Tongue (tissue), 2 donors: ENCODE measurements around the gene RTN4R. TPM values are rescaled to one million over a fixed set of nuclear protein-coding genes. Genes with fewer than 3 reads are reported as not detected.

Experiments used
- DNase-seq: peaks from one replicate; pipeline ENCODE4 v3.0.0-alpha.2; 2015
- total RNA-seq: library from RNA; depleted of rRNA; stranded (reverse); fragments of >200 nt; gene quantifications from one replicate; pipeline ENCODE4 v1.2.3, GENCODE V29; 2014

Gene RTN4R
- total RNA-seq, 1 donor from 2014 or later: 7.1 TPM

DNA sequence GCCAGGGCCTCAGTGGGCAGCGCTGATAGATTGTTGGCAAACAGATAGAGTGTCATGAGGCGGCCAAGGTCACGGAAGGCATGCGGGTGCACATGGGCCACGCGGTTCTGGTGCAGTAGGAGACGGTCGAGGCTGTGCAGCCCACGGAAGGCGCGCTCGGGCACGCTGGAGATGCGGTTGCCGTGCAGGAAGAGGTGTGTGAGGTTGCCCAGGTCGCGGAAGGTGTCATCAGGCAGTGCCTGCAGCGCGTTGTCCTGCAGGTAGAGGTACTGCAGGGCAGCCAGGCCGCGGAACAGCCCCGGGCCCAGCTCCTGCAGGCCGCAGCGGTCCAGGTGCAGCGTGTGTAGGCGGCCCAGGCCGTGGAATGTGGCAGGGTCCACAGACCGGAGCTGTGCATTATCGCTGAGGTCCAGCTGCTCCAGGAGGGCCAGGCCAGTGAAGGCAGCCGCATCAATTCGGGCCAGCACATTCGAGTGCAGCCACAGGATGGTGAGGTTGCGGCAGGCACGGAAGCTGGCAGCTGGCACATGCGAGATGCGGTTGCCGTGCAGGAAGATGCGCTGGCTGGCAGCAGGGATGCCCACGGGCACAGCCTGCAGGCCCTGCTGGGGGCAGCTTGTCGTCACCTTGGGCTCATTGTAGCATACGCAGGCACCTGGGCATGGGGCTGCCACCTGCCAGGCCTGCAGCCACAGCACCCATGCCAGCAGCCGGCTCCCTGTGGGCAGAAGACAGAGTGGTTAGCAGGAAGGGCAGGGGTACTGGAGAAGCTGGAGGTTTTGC, 25.5 kb downstream of the RTN4R start:
- no peak for DNase-seq

DNA sequence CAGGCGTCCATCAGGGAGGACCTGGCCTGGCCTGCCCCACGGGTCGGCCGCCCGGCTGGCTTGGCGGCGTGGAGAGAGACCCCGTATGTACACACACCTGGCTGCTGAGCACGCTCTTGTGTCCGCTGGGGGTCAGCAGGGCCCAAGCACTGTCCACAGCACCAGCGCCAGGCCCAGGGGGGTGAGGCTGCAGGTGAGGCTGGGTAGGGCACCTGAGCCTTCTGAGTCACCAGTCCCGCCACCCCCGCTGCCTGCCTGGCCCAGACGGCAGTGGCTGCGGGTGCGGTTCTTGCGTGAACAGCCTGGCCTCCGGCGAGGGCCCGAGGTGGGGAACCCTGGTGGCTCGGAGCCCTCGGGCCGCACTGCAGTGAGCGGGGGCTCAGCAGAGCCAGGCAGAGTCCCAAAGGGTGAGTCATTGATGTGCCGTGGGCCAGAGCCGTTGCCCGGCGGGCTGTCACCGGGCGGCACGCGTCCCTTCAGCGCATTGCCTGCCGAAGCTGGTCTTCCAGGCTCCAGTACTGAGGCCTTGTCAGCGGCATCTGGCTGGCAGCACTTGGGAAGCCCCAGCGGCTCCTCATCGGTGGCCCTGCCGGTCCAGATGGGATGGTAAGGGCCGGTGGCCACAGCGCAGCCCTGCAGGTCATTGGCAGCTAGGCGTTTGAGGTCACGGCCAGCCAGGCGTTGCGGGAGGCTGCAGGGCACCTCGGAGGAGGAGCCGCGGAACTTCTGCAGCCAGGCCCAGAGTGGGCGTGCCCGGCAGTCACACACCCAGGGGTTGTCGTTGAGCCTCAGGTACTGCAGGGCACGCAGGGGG, 26.3 kb downstream of the RTN4R start:
- DNase-seq: no peak

DNA sequence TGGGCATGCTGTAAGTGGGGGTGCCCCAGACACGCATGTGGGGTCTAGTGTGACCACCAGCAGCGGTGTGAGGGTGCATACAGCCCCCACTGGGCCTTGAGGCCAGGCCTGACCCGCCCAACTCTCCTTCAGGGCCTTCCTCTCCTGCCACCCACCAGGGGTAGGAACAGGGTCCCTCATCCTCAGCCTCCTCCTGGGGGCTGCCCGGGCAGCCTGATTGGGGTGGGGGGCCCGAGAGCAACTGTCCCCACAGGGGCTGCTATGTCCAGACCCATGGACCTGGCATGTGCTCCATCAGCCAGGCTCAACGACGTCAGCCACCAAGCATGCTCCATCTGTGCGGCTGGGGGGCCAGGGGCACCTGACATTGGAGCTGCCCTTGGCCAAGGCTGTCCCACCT, 27.2 kb downstream of the RTN4R start:
- DNase-seq: peak; percentile 29

DNA sequence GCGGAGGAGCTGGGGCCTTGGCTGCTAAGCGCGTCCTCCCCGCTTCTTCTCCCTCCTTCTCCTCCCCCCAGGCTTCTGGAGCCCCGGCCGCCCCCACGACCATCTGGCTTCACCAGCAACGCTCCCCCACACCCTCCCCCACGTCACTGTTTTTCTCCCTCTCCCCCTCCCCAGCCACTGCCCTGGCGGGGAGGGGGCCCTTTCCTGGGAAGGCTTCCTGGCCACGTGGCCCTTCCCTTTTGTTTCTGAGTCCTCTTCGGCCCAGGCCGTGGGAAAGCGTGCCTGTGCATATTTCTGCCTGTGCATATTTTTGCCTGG, 27.7 kb downstream of the RTN4R start:
- peak; percentile 90 for DNase-seq

DNA sequence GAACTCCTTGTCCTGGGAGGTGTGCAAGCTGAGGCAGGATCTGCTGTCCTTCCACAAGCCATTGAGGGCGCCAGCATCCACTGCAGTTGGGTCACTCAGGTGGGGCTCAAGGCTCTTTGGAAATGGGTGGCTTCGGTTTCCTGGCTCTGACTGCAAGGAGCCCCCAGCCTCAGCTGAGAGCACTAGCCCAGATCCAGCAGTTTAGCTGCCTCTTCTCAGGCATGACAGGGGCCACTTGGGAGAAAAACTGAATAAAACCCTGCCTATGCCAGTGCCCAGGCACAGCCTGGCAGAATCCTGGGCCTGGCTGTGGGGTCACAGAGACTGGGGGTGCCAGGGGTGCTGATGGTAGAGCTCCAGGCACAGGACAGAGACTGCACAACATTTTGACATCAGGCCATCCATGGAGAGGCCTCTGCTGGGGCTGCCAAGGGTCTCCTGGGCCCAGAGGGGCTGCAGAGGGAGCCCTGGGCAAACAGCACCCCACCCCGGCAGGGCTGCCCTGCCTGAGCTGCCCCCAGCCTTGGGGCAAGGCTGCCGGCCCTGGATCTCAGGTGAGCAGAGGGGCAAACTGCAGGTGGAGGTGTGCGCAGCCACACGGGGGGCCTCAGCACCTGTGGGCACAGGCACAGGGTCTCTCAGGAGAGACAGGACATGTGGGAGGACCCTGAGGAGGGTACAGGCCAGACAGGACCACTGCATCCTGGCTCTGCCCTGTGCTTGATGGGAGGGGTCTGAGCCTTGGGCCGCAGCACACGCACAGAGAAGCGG, 28.3 kb downstream of the RTN4R start:
- no peak for DNase-seq

DNA sequence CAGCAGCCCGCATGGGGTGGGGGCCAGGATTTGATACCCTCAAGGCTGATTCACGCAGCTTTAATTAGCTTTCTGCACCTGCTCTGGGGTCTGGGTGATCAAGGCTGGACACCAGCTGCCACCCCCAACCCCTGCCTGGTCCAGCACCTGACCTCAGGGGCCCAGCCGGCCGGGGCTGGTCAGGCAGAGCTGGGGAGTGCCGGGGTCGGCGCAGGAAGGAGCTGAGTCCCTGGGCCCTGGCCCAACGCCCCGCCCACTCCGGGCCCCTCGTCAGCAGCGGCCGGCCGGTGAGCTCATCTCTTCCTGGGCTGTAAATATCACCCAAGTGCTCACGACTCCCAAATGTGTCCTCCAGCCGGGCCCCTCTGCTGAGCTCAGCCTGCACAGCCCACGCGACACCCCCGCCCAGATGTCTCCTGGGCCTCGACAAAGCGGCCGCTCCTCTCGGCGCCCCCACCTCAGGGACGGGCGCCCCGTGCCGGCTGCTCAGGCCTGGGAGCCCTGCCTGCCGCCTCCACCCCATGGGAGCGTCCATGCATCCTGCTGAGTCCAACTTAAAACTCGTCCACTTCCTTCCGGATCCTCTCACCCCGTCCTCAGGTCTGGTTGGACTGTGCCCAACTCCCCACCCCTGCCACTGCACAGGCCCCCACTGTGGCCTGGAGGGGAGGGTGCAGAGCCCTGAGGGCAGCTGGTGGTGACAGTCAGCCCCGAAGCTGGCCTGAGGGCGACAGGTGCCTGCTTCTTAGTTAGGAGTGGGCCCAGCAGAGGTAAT, 29.0 kb downstream of the RTN4R start:
- DNase-seq: peak; percentile 89

DNA sequence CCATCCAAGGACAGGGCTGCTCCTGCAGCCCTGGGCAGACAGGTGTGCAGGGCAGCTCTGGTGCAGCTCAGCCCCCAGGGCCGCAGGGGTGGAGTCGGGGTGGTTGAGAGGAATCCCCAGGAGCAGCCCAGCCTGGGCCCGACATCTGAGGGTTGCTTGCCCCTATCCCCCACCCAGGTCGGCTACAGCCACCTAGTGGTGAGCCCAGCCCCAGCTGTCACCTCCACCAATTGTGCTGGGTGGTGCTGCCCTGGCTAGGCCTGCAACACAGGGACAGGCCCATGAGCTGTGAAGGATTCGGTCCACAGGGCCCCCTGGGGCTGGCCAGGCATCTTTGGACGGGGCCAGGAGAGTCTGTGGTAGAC, 29.6 kb downstream of the RTN4R start:
- DNase-seq: peak; percentile 77

DNA sequence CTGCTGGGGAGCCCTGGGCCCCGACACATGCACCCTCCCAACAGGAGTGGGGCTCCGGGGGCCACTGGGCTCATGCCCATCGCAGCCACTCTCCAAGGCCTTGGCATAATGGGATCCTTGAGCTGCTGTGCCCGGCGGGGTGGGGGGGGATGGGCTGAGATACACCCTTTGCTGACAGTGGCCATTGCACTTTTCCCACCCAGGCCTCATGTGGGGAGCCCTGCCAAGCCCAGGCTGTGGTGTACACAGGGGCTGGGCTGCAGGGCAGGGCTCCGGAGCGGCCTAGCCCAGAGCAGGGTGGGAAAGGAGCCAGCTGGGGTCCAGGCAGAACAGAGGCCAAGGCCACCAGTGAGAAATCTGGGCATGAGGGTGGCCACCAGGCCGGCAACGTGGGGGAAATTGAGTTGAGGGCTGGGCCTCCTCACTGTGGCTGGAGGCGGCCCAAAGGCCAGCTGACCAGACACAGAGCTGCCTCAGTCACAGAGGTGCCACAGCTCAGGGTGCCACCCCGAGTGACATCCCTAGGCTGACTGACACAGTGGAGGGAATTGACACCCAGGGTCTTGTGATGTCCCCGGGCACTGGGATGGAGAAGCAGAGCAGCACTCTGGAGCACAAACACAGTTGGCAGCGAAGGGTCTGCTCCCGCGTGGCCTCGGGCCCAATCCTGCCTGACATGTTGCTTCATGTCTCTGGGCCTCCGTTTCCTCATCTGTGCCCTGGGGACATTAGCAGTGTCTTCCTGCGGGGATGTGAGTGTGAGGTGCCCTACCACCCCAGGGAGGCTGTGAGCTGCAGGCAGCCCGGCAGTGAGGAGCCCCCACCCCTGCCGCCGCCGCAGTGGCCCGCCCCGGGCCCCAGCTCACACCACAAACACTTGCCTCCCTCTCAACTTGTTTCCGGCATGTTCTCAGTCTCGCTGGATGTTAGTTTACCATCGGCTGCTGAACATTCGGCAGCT, 30.4 kb downstream of the RTN4R start:
- peak; percentile 38 for DNase-seq

DNA sequence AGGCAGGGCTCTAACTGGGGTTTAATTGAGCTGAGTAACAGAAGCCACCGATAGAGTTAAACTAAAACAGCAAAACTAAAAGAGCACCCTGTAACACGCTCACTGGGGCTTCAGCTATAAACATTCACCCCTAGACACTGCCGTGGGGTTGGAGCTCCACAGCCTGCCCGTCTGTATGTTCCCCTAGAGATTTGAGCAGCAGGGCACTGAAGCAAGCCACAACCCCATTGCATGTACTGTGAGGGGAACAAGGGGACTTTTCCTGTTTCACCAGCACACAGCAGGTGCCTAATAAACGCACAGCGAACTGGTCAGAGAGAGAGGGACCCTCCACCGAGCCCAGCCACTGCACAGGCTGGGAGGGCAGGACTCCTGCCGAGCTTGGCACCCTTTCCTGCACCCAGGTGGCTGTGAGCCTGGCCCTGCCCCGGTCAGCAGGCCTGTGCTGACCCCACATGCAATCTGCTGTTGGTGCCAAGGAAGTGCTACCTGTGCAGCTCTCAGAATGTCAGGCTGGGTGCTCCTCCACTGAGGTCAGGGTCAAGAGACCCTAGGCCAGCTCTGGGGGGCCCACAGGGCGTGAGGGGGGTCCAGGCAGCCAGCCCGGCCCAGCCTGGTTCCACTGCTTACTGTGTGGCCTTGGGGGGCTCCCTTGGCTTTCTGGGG, 31.9 kb downstream of the RTN4R start:
- DNase-seq: no peak

DNA sequence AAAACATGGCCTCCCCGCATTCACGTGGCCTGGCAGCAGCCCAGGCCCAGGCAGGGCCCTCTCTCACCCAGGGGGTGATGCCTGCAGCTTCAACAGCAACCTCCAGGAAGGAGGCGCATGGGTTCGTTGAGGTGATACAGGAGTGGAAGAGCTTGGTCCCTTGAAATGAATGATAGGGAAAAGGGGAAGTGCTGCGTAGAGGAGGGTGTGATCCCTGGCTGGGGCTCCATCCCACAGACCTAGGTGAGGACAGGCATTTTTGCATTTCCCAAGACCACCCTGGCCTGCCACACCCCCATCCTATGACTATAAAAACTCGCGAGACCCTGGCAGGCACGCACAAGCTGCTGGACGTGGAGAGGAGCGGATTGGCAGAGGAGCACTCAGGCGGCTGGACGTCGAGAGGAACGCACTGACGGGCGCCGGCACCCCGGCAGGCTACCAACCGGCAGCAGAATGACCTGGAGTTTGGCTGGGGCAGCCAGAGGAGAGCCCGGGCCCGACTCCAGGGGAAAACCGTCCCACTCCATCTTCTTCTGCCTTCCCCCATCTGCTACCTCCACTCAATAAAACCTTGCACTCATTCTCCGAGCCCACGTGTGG, 32.6 kb downstream of the RTN4R start:
- DNase-seq: no peak

DNA sequence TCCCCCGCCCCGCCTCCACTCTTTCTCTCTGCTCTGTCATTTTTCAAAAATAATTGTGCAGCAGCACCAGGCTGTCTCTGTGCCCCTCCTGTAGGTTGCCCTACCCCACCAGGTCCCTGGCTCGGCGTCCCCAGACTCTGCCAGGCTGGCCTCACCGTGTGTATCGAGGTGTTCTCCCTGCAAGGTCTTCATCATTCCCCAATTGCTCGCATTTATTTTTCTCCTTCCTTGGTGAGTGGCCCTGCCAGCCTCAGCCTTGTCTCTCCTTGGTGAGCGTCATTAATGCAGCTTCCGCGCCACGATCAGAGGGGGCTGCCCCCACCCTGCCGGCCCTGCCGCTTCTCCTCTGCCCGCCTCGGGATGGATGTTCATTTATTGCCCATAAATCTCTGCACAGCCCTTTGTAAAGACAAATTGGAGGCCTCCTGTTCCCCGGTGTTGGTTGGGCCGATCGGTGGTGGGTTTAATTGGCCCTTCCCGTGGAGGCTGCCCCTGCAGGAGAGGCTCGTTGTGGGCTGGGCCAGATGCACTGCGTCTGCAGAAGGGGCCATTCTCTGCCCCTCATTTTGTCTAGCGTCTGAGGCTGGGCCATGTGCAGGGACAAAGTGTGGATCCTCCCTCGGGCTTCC, 33.2 kb downstream of the RTN4R start:
- no peak for DNase-seq

DNA sequence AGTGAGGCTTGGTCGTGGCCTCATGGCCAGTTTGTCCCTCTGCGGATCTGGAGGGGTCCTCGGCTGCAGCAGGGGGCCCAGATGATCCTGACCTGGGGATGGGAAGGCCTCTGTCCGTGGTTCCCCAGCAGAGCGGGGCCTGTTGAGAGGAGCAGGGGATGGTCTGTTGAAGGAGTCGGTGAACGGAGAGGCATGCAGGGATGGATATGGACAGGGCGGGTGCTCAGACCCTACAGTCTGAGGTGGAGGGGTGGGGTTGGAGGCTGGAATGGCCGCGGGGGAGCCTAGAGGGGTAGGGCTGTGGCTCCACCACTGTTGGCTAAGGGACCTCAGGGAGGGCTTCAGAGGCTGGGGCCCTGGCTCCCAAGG, 33.8 kb downstream of the RTN4R start:
- DNase-seq: no peak

DNA sequence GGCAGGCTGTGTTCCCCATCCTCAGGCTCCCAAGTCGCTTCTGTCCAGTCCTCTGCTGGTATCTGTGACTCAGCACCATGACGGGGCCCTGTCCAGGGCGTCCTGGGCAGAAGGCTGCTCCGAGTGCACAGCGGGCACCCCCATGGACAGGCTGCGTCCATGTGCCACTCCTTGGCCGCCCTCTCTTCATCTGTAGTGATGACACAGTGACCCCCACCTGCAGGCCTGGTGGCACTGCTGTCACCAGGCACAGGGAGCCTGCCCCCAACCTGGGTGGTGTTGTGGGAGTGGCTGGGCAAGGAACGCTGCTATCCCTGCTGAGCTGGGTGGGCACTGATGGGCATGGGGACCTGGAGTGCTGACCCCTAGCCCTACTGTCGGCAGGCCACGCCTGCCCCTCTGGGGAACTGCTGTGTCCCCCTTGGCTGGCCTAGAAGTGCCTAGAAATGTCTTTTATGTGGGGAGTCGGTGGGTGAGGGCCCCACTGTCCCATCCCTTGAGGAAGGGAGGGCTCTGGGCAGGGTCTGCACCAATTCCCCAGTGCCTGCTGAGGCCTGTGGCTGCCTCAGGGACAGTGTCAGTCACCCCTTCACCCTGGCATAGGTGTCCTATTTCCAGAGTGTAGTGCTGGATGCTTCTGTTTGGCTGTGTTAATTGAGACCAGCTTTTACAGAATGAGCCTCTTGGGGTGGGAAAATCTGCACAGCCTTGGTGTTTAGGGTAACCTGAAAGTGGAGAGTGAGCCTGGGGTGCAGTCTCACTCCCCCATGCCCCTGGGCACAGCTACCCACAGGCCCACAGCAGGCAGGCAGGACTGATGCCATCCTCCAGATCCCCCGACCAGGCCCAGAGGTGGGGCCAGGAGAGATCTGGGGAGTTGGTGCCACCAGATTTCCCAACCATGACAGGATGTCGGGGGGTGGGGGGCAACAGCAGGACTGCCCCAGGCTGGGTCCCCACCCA, 34.5 kb downstream of the RTN4R start:
- no peak for DNase-seq

DNA sequence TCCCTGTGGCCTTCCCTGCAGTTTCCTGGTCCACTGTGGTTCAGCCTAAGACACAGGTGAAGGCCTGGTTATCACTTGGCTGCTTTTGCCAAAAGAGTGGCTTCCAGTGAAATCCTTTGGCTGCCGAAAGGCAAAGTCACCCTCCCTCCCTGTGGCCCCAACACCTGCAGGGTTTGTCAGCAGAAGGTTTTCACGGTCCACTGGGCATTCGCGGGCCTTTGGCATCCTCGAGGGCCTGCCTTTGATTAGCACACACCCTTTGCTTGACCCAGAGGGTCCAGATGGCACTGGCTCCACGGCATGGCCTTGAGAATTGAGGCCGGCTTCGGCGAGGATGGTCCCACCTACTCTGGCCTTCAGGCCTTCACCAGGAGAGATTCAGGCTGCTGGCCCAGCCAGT, 35.3 kb downstream of the RTN4R start:
- DNase-seq: no peak

DNA sequence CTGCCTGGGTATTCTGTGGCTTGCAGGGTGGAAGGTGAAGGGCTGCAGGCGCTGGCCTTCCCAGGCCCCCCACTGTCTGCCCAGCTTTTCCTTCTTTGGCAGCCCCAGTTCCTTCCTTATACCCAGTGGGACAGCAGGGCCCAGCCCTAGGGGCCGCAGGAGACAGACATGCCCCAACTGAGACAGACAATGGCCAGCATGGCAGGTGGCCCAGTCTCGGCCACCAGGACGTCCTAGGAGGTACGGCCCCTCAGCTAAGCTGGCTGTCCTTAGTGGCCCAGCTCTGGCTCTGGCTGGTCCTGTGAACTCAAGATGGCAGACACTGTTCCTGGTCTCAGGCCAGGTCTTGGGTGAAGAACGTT, 35.9 kb downstream of the RTN4R start:
- DNase-seq: no peak

DNA sequence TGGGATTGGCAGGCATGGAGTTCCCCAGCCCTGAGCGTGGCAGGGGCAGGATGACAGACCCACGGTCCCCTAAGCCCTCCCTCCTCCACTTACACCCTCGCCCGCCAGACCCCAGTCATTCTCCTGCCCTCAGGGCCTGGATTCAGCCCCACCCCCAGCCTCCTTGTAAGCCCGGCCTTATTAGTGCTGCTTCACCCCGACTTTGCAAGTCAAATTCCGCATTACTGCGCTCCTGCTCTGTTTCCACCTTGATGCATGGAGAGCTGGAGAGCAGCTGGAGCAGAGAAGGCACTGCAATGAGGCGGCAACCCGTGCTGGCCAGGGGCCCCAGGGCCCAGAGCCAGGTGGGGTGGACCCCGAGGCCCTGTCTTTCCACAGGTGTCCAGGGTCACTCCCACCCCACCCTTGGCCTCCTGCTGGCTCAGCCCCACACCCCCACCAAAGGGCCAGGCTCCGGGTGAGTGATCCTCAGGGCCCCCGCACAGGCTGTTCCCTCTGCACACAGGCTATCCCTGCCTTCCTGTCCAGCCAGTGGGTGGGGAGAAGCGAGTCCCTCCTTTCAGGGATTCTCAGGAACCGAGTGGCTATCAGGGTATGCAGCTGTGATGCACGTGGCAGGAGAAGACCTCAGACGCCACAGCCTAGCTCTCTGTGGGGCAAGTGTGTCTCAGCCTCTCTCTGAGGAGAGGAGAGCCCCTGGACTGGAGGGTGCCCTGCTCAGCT, 36.4 kb downstream of the RTN4R start:
- DNase-seq: no peak

DNA sequence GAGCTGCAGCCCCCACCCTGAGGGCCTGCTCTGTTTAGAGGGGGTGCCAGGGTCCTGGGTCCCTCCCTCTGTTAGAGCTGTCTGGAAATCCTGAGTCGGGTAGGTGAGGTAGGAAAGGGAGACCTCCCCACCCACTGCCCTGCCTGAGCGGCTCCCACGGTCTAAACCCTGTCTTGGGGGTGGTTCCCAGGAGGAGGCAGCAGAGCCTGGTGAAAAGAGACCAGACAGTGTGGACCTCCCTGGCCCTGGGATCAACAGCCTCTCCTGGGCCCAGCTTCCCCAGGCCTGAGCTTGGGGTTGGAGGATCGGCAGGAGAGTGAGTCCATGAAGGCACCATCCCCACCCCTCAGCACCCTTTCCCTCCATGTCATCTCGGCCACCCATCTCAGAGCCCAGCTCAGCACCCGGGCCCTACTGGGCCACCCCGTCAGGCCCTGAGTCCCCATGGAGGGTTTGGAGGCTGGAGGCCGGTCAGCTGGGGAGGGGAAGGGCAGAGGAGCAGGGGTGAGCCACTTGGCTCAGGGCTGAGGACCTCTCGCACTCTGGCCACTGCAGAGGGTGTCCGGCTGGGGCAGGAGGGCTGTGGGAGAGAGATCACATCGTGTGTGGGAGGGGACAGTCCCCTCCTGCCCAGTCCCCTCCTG, 37.2 kb downstream of the RTN4R start:
- DNase-seq: no peak
